ENCODE results near the gene PLCD1. TPM values are rescaled to one million over a fixed set of nuclear protein-coding genes. Genes with fewer than 3 reads are reported as not detected.
"Not testable (repeated sequence)": the region's sequence is repeated elsewhere in the genome, so short reads cannot be mapped to it uniquely, and the experiment has no call there.

PLCD1 gene
- total RNA-seq, 1 donor = 15.5 TPM

DNA sequence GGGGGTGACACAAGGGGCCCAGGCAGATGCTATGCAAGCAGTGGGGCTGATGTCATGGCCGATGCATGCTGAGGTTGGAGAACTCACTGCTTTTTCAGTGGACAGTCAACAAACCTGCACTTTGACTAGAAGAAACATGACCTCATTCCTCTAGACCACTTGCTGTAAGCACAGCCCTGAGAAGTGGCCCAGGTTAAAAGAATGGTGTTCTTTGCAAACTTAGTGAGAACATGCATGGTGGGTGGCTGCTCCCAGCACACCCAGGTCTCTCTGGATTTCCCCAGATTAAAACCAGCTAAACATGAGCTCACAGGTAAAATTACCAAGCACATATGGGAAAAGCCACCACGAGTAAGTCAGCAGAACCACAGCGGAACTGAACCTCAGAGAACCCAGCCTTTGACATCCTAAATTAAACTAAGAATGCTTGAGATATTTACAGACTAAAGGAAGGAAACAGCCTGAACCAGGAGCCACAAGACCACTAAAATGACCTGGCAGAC is 25.1 kb upstream of the PLCD1 start:
- no peak for TF ChIP-seq CTCF (IDR thresholded peaks at IDR 0.05; ENCODE audit: insufficient read depth, low read depth, low read length)
- no peak for DNase-seq (ENCODE audit: low read depth)
- no peak overlapping the region for H3K4me3 ChIP-seq (ENCODE audit: low read depth, low read length)

GRCh38 chr3:38053813-38054498 is 24.5 kb upstream of the PLCD1 start:
- peak; percentile 14 for DNase-seq (ENCODE audit: low read depth)
- H3K4me3 ChIP-seq (ENCODE audit: low read depth, low read length) = not testable (repeated sequence)

GRCh38 chr3:38053286-38053685 is 23.8 kb upstream of the PLCD1 start:
- not testable (repeated sequence) for DNase-seq (ENCODE audit: low read depth)

DNA sequence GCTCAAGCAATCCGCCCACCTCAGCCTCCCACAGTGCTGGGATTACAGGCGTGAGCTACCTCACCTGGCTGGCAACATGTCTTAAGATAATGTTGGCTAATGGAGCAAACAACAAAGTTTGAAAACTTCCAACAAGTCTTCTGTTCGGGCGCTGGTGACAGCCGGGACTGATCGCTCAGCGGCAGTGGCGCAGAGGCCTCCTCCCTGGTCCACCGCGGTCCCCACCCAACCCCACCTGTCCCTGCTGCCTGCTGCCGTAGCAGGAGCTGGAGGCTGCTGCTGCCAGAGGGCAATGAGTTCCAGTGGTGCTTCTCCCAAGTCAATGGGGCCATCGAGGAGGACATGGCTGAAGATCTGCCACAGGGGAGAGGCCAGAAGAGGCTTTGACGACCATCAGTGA is 21.7 kb upstream of the PLCD1 start:
- no peak overlapping the region for H3K4me3 ChIP-seq (ENCODE audit: low read depth, low read length)
- TF ChIP-seq CTCF (IDR thresholded peaks at IDR 0.05; ENCODE audit: insufficient read depth, low read depth, low read length) = no peak

More at GRCh38 chr3:38053286-38053685, 23.8 kb upstream of the PLCD1 start:
- H3K4me3 ChIP-seq (ENCODE audit: low read depth, low read length) = not testable (repeated sequence)

GRCh38 chr3:38049358-38050126 is 20.1 kb upstream of the PLCD1 start:
- no peak for DNase-seq (ENCODE audit: low read depth)
- H3K4me3 ChIP-seq (ENCODE audit: low read depth, low read length) = no peak overlapping the region
- TF ChIP-seq CTCF (IDR thresholded peaks at IDR 0.05; ENCODE audit: insufficient read depth, low read depth, low read length) = no peak

More for the DNA sequence above, 21.7 kb upstream of the PLCD1 start:
- no peak for DNase-seq (ENCODE audit: low read depth)

- no peak overlapping the region for H3K4me3 ChIP-seq (ENCODE audit: low read depth, low read length)
- DNase-seq (ENCODE audit: low read depth) = no peak
- no peak for TF ChIP-seq CTCF (IDR thresholded peaks at IDR 0.05; ENCODE audit: insufficient read depth, low read depth, low read length)
Measured at GRCh38 chr3:38047896-38048295, 18.5 kb upstream of the PLCD1 start.

- no peak for TF ChIP-seq CTCF (IDR thresholded peaks at IDR 0.05; ENCODE audit: insufficient read depth, low read depth, low read length)
- no peak overlapping the region for H3K4me3 ChIP-seq (ENCODE audit: low read depth, low read length)
- DNase-seq (ENCODE audit: low read depth) = no peak
Measured at GRCh38 chr3:38046821-38047220, 17.4 kb upstream of the PLCD1 start.
